HepG2 (cell line): ENCODE results near the gene FBLIM1. TPM values are rescaled to one million over a fixed set of nuclear protein-coding genes. Genes with fewer than 3 reads are reported as not detected.

Experiments
- ELK4 ChIP-seq: sonication (generic); formaldehyde crosslinking; IDR thresholded peaks from 2 replicates; pipeline ENCODE4 v1.9.0; 2021; ENCODE audit warnings: missing genetic modification reagents, borderline replicate concordance
- HCFC1 ChIP-seq: fragments of 150-350 bp; IDR thresholded peaks from 2 replicates; pipeline ENCODE4 v1.6.1; 2014; ENCODE audit warnings: low read depth, low read length
- RCOR2 ChIP-seq: IDR thresholded peaks from 2 replicates; pipeline ENCODE4 v1.6.1; 2016; ENCODE audit warnings: missing biosample characterization, missing genetic modification reagents
- SP4 ChIP-seq: sonication (generic); formaldehyde crosslinking; IDR thresholded peaks from 2 replicates; pipeline ENCODE4 v1.8.1; 2023; ENCODE audit warnings: mild to moderate bottlenecking, missing genetic modification reagents
- SRSF1 ChIP-seq: fragments of 200-400 bp; formaldehyde crosslinking; optimal IDR thresholded peaks from 2 replicates; pipeline ENCODE3; 2017; ENCODE audit warnings: mild to moderate bottlenecking, low read depth, low read length, moderate library complexity
- ZBTB49 ChIP-seq: sonication (generic); formaldehyde crosslinking; IDR thresholded peaks from 2 replicates; pipeline ENCODE4 v1.4.0; 2020; ENCODE audit warnings: missing genetic modification reagents, borderline replicate concordance
- ZFP36 ChIP-seq: fragments of 150-350 bp; IDR thresholded peaks from 2 replicates; pipeline ENCODE4 v1.6.1; 2018; ENCODE audit warnings: borderline replicate concordance, low read length, low read depth; ENCODE audit not compliant: partially characterized antibody
- ZFP90 ChIP-seq: sonication (generic); formaldehyde crosslinking; IDR thresholded peaks from 2 replicates; pipeline ENCODE4 v1.8.0; 2022; ENCODE audit warnings: missing genetic modification reagents, mild to moderate bottlenecking, inconsistent platforms, borderline replicate concordance
- ZMYM4 ChIP-seq: sonication (generic); formaldehyde crosslinking; IDR thresholded peaks from 2 replicates; pipeline ENCODE4 v1.8.1; 2023; ENCODE audit warnings: mild to moderate bottlenecking, missing genetic modification reagents
- ZNF318 ChIP-seq: sonication (generic); formaldehyde crosslinking; IDR thresholded peaks from 2 replicates; pipeline ENCODE4 v1.4.0; 2020; ENCODE audit warnings: mild to moderate bottlenecking, missing genetic modification reagents
- ZNF44 ChIP-seq: sonication (generic); formaldehyde crosslinking; IDR thresholded peaks from 2 replicates; pipeline ENCODE4 v1.5.1; 2020; ENCODE audit warnings: mild to moderate bottlenecking, missing genetic modification reagents
- ZNF629 ChIP-seq: sonication (generic); formaldehyde crosslinking; conservative IDR thresholded peaks from 2 replicates; pipeline ENCODE4 v1.5.0; 2020; ENCODE audit warnings: missing genetic modification reagents
- polyA plus RNA-seq, 8 experiments: library from polyadenylated mRNA; depleted of rRNA in 3 of 8; stranded (reverse) in 7 of 8; unstranded in 1 of 8; fragments of >200 nt; fragmentation: Illumina TruSeq in 4 of 8; extraction: Trizol in 4 of 8; gene quantifications; 2 replicates each; pipeline versions ENCODE4 v1.2.1 to v1.2.3, GENCODE V29; 2011 to 2016; ENCODE audit warnings: low read depth in 4 of 8, missing spikeins in 1 of 8, mixed read lengths in 1 of 8; ENCODE audit not compliant: insufficient read depth in 1 of 8
- total RNA-seq, 5 experiments: library from RNA; depleted of rRNA; stranded (reverse); fragments of >200 nt; fragmentation: Illumina TruSeq; extraction: Trizol; gene quantifications; 2 replicates each; pipeline ENCODE4 v1.2.3, GENCODE V29; 2016; ENCODE audit warnings: low read depth in 1 of 5
- TF ChIP-seq, protein P1 (sequence below): sonication (generic); formaldehyde crosslinking; IDR thresholded peaks from 2 replicates; pipeline ENCODE4 v1.5.0; 2020; ENCODE audit warnings: missing genetic modification reagents

Gene FBLIM1
- total and polyA plus RNA-seq, 2 of the 13 experiments (the other 11 are each of a cell fraction or from before 2014, with no cell fraction given) = 10.6 to 23.0 TPM

GRCh38 chr1:15834406-15835204, 76.0 kb downstream of the FBLIM1 start (continued):
- no peak for TF ChIP-seq ZBTB49
- TF ChIP-seq ZFP90 (CRISPR knock-in tag) = peak; percentile 74; the same call in 1 of the 2 replicates
- peak; percentile 40; the same call in 1 of the 2 replicates for TF ChIP-seq ZNF629
- no peak for TF ChIP-seq HCFC1
- TF ChIP-seq ELK4 (CRISPR knock-in tag) = 0 out of 2 replicates have a peak, but pooled peaks have one; percentile 45
- no peak for TF ChIP-seq RCOR2 (CRISPR knock-in tag)
- TF ChIP-seq, protein P1, sequence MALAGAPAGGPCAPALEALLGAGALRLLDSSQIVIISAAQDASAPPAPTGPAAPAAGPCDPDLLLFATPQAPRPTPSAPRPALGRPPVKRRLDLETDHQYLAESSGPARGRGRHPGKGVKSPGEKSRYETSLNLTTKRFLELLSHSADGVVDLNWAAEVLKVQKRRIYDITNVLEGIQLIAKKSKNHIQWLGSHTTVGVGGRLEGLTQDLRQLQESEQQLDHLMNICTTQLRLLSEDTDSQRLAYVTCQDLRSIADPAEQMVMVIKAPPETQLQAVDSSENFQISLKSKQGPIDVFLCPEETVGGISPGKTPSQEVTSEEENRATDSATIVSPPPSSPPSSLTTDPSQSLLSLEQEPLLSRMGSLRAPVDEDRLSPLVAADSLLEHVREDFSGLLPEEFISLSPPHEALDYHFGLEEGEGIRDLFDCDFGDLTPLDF (CRISPR knock-in tag) = peak; percentile 58; the same call in 1 of the 2 replicates
- TF ChIP-seq ZMYM4 (CRISPR knock-in tag) = peak; percentile 58; the same call in 1 of the 2 replicates
- TF ChIP-seq ZFP36 = no peak
- TF ChIP-seq ZNF318 (CRISPR knock-in tag) = peak; percentile 33; the same call in 1 of the 2 replicates
- no peak for TF ChIP-seq SRSF1
- peak; percentile 68; the same call in 1 of the 2 replicates for TF ChIP-seq ZNF44
- peak; percentile 94 for TF ChIP-seq SP4 (CRISPR knock-in tag)
